Measurements from ENCODE around the gene SLC41A1.

Gene SLC41A1

DNA sequence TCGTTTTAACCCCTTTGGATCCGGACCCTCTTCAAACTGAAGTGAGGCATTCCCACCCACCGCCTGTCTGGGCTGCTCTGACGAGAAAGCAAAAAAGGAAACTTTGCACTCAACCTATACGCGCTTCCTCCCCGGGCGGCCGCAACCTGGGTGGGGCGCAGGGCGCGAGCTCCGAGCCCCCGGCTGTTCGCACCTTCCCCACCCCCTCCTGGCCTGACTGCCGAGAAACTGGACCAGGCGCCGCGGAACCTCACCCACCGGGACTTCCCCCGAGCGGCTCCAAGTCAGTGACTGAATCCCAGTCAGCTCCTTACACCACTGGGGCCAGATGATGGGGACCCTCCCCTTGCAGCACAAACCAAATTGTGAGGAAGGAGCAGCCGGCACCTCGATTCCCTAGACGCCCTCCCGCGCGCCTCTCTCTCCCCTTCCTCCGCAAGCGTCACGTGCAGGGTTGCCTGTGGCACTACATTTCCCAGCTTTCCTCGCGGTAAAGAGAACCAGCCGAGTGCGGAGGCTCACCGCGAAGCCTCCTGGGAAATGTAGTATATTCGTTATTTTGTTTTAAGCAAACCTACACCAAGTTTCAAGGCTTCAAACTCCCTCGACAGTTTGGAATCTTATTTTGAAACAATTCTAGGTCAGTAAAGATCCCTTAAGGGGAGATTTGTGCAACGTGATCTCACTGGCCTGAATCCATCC lies 37.8 kb downstream of the SLC41A1 start, which contains the start of gene RAB29:
Gene RAB29, minus strand, starts transcription at position 468 of the 702 bp plus-strand sequence. CDS start 526 bp downstream, outside the sequence.
- H3K9ac ChIP-seq (ENCODE audit: low read depth in 1 of 2, low read length in 2 of 2): peak within 1 kb of the TSS; percentile 80 to 83
- H3K36me3 ChIP-seq (ENCODE audit: control insufficient read depth in 2 of 2, insufficient read depth in 2 of 2, low read length in 2 of 2): peaks cover under 1 to 4% of the 10 kb centered on the region in 2 donors
- no peaks in the 10 kb centered on the region for H3K9me3 ChIP-seq (ENCODE audit: control insufficient read depth in 2 of 2, low read length in 2 of 2)
- H3K27ac ChIP-seq (ENCODE audit: low read depth in 2 of 2, low read length in 2 of 2): peak within 1 kb of the TSS; percentile 31 to 68
- peak within 1 kb of the TSS; percentile 89 to 94 for H3K4me3 ChIP-seq (ENCODE audit: low read length in 2 of 2)
- no peaks in the 10 kb centered on the region for H3K27me3 ChIP-seq (ENCODE audit: control insufficient read depth in 2 of 2, insufficient read depth in 2 of 2, low read length in 2 of 2)
- H3K4me1 ChIP-seq (ENCODE audit: control insufficient read depth in 2 of 2, insufficient read depth in 2 of 2, low read length in 2 of 2): peaks cover 3 to 6% of the 10 kb centered on the region in 2 donors

DNA sequence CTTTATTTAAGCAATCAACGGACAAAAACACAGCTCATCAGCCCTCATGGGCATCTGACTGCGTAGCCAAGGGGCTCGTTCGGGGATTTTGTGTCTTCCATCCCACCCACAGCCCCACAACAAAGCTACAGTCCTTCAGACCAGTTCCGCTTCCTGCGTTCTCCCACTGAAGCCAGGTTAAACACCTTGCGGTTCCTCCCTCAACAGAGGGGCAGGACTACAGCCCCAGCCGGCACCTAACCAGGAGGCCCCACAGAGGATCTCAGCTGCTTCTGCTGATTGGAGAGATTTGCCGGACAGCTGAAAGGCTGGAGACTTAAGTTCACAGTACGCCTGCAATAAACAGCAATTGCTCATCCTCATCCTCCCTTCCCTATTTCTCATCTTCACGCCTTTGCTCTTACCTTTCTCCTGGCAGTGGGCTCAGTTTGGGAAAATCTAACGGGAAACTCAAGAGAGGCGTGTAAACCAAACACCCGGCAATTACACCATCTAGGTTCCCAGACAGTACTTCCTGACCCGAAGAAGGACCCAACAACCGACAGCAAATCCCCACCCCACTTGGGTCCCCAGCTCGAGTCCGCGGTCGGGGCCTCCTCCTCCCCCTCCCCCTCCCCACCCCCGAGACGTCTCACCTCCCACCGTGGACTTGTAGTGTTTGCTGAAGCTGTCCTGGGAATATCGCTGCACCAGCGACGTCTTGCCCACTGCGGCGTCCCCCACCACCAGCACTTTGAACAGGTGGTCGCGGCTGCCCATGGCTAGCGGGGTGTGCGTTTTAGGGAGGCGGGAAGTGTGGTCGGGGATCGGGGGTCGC lies 38.6 kb downstream of the SLC41A1 start:
- Histone ChIP-seq H3K4me1 (ENCODE audit: control insufficient read depth in 2 of 2, insufficient read depth in 2 of 2, low read length in 2 of 2) (peaks cover 3 to 6% of the 10 kb centered on the region in 2 donors), H3K36me3 (ENCODE audit: control insufficient read depth in 2 of 2, insufficient read depth in 2 of 2, low read length in 2 of 2) (peaks cover 3 to 4% of the 10 kb centered on the region in 2 donors), H3K27me3 (ENCODE audit: control insufficient read depth in 2 of 2, insufficient read depth in 2 of 2, low read length in 2 of 2) (no peaks in the 10 kb centered on the region), H3K4me3 (ENCODE audit: low read length in 2 of 2) (peak overlapping the region; percentile 89 to 94), H3K9me3 (ENCODE audit: control insufficient read depth in 2 of 2, low read length in 2 of 2) (no peaks in the 10 kb centered on the region), H3K9ac (ENCODE audit: low read depth in 1 of 2, low read length in 2 of 2) (peak overlapping the region; percentile 80 to 83), H3K27ac (ENCODE audit: low read depth in 2 of 2, low read length in 2 of 2) (peak overlapping the region in 1 of 2 donors; percentile 68)

DNA sequence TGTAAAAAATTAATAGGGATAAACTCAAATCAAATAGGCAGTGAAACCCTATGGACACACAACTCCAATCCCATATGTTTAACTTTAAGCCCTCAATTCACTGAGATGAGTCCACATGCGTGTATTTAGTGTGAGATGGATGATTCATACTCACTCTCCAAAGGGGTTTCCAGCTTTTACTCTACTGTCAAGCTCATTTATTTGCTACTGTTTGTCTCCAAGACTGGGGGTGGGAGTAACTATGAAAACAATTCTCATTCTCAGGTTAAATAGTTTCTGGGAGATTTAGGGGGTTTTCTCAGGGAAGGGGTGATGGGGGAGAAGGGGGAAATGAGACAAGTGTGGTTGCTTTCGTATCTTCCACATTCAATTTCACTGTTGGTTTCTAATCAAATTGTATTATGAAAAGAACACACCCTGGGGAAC lies 40.4 kb downstream of the SLC41A1 start:
- Histone ChIP-seq H3K27ac (ENCODE audit: low read depth in 2 of 2, low read length in 2 of 2) (no peak overlapping the region), H3K9ac (ENCODE audit: low read depth in 1 of 2, low read length in 2 of 2) (no peak overlapping the region), H3K9me3 (ENCODE audit: control insufficient read depth in 2 of 2, low read length in 2 of 2) (no peaks in the 10 kb centered on the region), H3K27me3 (ENCODE audit: control insufficient read depth in 2 of 2, insufficient read depth in 2 of 2, low read length in 2 of 2) (no peaks in the 10 kb centered on the region), H3K4me1 (ENCODE audit: control insufficient read depth in 2 of 2, insufficient read depth in 2 of 2, low read length in 2 of 2) (peaks cover 3 to 6% of the 10 kb centered on the region in 2 donors), H3K4me3 (ENCODE audit: low read length in 2 of 2) (no peak overlapping the region), H3K36me3 (ENCODE audit: control insufficient read depth in 2 of 2, insufficient read depth in 2 of 2, low read length in 2 of 2) (peaks cover 3 to 4% of the 10 kb centered on the region in 2 donors)

DNA sequence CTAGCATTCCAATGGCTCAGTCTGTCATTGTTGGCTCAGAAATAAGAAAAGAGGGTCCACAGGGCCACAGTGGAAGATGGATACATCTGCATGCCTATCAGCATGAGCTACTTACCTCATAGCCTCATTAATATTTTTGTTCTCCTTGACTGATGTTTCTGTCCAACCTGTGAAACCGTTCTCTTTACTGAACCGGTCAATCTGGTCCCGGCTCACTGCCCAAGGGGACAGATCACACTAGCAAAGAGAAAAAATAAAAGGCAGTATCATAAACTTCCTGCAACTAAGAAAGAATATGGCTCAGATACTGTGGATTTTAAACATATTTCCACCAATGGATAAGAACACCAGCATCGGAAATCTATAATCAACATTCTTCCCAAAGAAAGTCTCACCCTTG lies 42.4 kb downstream of the SLC41A1 start:
- H3K36me3 ChIP-seq (ENCODE audit: control insufficient read depth in 2 of 2, insufficient read depth in 2 of 2, low read length in 2 of 2): peaks cover 3 to 4% of the 10 kb centered on the region in 2 donors
- H3K4me1 ChIP-seq (ENCODE audit: control insufficient read depth in 2 of 2, insufficient read depth in 2 of 2, low read length in 2 of 2): peaks cover under 1 to 6% of the 10 kb centered on the region in 2 donors
- no peaks in the 10 kb centered on the region for H3K9me3 ChIP-seq (ENCODE audit: control insufficient read depth in 2 of 2, low read length in 2 of 2)
- H3K4me3 ChIP-seq (ENCODE audit: low read length in 2 of 2): no peak overlapping the region
- no peaks in the 10 kb centered on the region for H3K27me3 ChIP-seq (ENCODE audit: control insufficient read depth in 2 of 2, insufficient read depth in 2 of 2, low read length in 2 of 2)
- H3K9ac ChIP-seq (ENCODE audit: low read depth in 1 of 2, low read length in 2 of 2): no peak overlapping the region
- no peak overlapping the region for H3K27ac ChIP-seq (ENCODE audit: low read depth in 2 of 2, low read length in 2 of 2)

DNA sequence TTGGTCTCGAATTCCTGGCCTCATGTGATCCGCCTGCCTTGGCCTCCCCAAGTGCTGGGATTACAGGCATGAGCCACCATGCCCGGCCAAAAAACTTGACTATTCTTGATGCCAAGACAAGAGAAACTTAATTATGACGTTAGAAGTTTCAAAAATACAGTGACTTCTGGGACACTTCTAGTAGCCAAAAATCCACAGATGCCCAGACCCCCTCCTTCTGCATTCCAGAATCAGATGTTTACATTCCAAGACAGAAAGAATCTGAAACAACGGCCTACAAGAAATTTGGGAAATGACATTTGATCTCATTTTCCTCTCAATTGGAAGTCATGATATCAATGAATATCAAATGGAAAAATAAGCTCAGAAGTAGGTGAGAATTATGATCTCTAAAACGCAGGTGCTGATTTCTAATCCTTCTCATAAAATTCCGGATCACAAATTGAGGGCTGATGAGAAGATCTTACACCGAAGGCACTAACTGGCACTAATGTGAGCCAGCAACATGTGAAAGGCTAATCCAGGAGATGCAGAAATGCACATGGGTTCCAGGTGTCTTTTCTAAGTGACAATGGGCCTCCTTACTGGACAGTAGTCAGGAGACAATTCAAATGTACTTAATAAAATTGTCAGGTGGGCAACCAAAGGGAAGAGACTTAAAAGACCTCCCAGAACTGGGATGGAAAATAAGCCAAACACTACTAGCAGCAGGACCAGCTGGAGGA lies 43.2 kb downstream of the SLC41A1 start:
- no peaks in the 10 kb centered on the region for H3K27me3 ChIP-seq (ENCODE audit: control insufficient read depth in 2 of 2, insufficient read depth in 2 of 2, low read length in 2 of 2)
- H3K27ac ChIP-seq (ENCODE audit: low read depth in 2 of 2, low read length in 2 of 2): no peak overlapping the region
- no peaks in the 10 kb centered on the region for H3K9me3 ChIP-seq (ENCODE audit: control insufficient read depth in 2 of 2, low read length in 2 of 2)
- H3K9ac ChIP-seq (ENCODE audit: low read depth in 1 of 2, low read length in 2 of 2): no peak overlapping the region
- H3K4me1 ChIP-seq (ENCODE audit: control insufficient read depth in 2 of 2, insufficient read depth in 2 of 2, low read length in 2 of 2): peaks cover 0 to 6% of the 10 kb centered on the region in 2 donors
- peaks cover 3 to 4% of the 10 kb centered on the region in 2 donors for H3K36me3 ChIP-seq (ENCODE audit: control insufficient read depth in 2 of 2, insufficient read depth in 2 of 2, low read length in 2 of 2)
- no peak overlapping the region for H3K4me3 ChIP-seq (ENCODE audit: low read length in 2 of 2)

DNA sequence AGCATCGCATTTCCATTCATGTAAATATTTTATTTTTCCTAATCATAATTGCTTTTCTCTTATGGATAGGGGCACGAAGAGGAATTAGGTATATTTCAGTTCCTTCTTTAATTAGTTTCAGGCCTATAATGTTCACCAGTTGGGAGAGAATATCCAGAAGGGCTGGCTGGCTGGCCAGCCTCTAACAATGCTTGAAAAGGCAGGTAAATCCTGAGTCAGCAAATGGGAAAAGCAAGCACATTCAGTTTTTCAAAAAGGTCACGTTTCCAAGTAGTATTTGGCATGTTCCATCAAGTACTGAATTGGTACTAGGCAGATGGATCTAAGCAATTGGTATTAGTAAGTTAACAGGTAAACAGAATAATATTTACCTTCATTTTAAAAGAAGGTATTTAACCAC lies 45.8 kb downstream of the SLC41A1 start:
- Histone ChIP-seq H3K9me3 (ENCODE audit: control insufficient read depth in 2 of 2, low read length in 2 of 2) (no peaks in the 10 kb centered on the region), H3K36me3 (ENCODE audit: control insufficient read depth in 2 of 2, insufficient read depth in 2 of 2, low read length in 2 of 2) (peaks cover 3 to 4% of the 10 kb centered on the region in 2 donors), H3K9ac (ENCODE audit: low read depth in 1 of 2, low read length in 2 of 2) (no peak overlapping the region), H3K27ac (ENCODE audit: low read depth in 2 of 2, low read length in 2 of 2) (no peak overlapping the region), H3K4me3 (ENCODE audit: low read length in 2 of 2) (no peak overlapping the region), H3K4me1 (ENCODE audit: control insufficient read depth in 2 of 2, insufficient read depth in 2 of 2, low read length in 2 of 2) (no peaks in the 10 kb centered on the region), H3K27me3 (ENCODE audit: control insufficient read depth in 2 of 2, insufficient read depth in 2 of 2, low read length in 2 of 2) (no peaks in the 10 kb centered on the region)

DNA sequence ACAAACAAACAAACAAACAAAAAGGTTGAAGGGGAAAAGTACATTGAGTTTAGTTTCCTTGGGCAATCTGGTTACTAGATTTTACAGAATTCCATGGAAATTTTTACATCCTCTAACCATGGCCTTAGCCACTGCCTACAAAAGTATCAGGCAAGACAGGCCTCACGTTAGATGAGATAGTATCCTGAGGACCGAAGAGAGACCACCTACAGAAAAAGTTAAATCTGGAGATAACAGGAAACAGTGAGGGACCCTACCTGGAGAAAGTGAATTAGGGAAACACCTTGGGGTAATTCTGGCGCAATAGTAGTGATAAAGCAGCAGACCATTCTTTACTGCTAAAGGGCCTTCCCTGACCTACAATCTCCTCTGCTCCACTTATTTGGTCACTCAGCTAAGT lies 46.4 kb downstream of the SLC41A1 start:
- Histone ChIP-seq H3K36me3 (ENCODE audit: control insufficient read depth in 2 of 2, insufficient read depth in 2 of 2, low read length in 2 of 2) (peaks cover 3 to 4% of the 10 kb centered on the region in 2 donors), H3K9ac (ENCODE audit: low read depth in 1 of 2, low read length in 2 of 2) (no peak overlapping the region), H3K9me3 (ENCODE audit: control insufficient read depth in 2 of 2, low read length in 2 of 2) (no peaks in the 10 kb centered on the region), H3K4me1 (ENCODE audit: control insufficient read depth in 2 of 2, insufficient read depth in 2 of 2, low read length in 2 of 2) (no peaks in the 10 kb centered on the region), H3K27me3 (ENCODE audit: control insufficient read depth in 2 of 2, insufficient read depth in 2 of 2, low read length in 2 of 2) (no peaks in the 10 kb centered on the region), H3K27ac (ENCODE audit: low read depth in 2 of 2, low read length in 2 of 2) (no peak overlapping the region), H3K4me3 (ENCODE audit: low read length in 2 of 2) (no peak overlapping the region)

DNA sequence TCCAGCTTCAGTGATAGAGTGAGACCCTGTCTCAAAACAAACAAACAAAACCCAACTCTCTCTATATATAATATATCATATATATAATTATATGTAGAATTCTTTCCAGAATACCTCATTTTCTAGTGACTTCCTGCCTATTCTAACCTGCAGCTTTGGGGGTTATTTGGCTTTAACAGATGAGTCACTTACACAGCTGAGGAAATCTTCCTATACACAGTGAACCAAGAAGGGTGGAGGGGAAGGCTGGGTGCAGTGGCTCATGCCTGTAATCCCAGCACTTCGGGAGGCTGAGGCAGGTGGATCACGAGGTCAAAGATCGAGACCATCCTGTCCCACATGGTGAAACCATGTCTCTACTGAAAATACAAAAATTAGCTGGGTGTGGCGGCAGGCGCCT lies 47.0 kb downstream of the SLC41A1 start:
- Histone ChIP-seq H3K4me3 (ENCODE audit: low read length in 2 of 2) (no peak overlapping the region), H3K27ac (ENCODE audit: low read depth in 2 of 2, low read length in 2 of 2) (no peak overlapping the region), H3K27me3 (ENCODE audit: control insufficient read depth in 2 of 2, insufficient read depth in 2 of 2, low read length in 2 of 2) (no peaks in the 10 kb centered on the region), H3K9ac (ENCODE audit: low read depth in 1 of 2, low read length in 2 of 2) (no peak overlapping the region), H3K9me3 (ENCODE audit: control insufficient read depth in 2 of 2, low read length in 2 of 2) (no peaks in the 10 kb centered on the region), H3K4me1 (ENCODE audit: control insufficient read depth in 2 of 2, insufficient read depth in 2 of 2, low read length in 2 of 2) (no peaks in the 10 kb centered on the region), H3K36me3 (ENCODE audit: control insufficient read depth in 2 of 2, insufficient read depth in 2 of 2, low read length in 2 of 2) (peaks cover 3 to 4% of the 10 kb centered on the region in 2 donors)

DNA sequence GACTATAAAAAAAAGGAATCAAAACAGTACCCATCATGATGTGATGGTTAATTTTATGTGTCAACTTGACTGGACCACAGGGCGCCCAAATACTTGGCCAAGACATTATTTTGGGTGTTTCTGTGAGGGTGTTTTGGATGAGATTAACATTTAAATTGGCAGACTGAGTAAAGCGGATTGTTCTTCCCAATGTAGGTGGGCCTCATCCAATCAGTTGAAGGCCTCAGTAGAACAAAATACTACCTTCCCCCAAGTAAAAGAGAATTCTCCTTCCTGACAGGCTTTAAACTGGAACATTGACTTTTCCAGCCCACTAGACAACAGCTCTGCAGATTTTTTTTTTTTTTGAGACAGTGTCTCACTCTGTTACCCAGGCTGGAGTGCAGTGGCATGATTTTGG lies 48.4 kb downstream of the SLC41A1 start:
- Histone ChIP-seq H3K27me3 (ENCODE audit: control insufficient read depth in 2 of 2, insufficient read depth in 2 of 2, low read length in 2 of 2) (no peaks in the 10 kb centered on the region), H3K9me3 (ENCODE audit: control insufficient read depth in 2 of 2, low read length in 2 of 2) (no peaks in the 10 kb centered on the region), H3K4me3 (ENCODE audit: low read length in 2 of 2) (no peak overlapping the region), H3K27ac (ENCODE audit: low read depth in 2 of 2, low read length in 2 of 2) (no peak overlapping the region), H3K36me3 (ENCODE audit: control insufficient read depth in 2 of 2, insufficient read depth in 2 of 2, low read length in 2 of 2) (no peaks in the 10 kb centered on the region), H3K4me1 (ENCODE audit: control insufficient read depth in 2 of 2, insufficient read depth in 2 of 2, low read length in 2 of 2) (no peaks in the 10 kb centered on the region), H3K9ac (ENCODE audit: low read depth in 1 of 2, low read length in 2 of 2) (no peak overlapping the region)

DNA sequence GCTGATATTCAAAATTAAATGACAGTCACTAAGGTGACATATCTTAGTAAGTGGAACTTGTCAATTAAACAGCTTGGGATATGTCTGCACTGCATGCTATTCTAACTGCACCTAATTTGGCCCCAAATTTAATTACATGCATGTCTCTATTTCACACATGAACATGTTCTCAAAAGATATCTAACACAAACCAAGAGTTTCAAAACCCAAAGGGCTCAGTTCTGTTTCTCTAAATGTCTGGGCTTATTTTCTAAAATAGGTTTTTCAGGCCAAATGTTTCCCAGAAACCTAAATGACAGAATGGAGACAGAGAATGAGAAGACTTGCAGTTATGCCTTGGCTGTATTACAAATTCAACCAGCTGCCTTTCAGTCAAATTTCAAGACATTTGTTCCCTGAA lies 49.0 kb downstream of the SLC41A1 start:
- Histone ChIP-seq H3K36me3 (ENCODE audit: control insufficient read depth in 2 of 2, insufficient read depth in 2 of 2, low read length in 2 of 2) (no peaks in the 10 kb centered on the region), H3K9me3 (ENCODE audit: control insufficient read depth in 2 of 2, low read length in 2 of 2) (no peaks in the 10 kb centered on the region), H3K9ac (ENCODE audit: low read depth in 1 of 2, low read length in 2 of 2) (no peak overlapping the region), H3K27ac (ENCODE audit: low read depth in 2 of 2, low read length in 2 of 2) (no peak overlapping the region), H3K27me3 (ENCODE audit: control insufficient read depth in 2 of 2, insufficient read depth in 2 of 2, low read length in 2 of 2) (no peaks in the 10 kb centered on the region), H3K4me1 (ENCODE audit: control insufficient read depth in 2 of 2, insufficient read depth in 2 of 2, low read length in 2 of 2) (no peaks in the 10 kb centered on the region), H3K4me3 (ENCODE audit: low read length in 2 of 2) (no peak overlapping the region)
